Fibroblast of peridontal ligament (primary cell): ENCODE results near the gene PCK1.

Source experiments
- DNase-seq: peaks from one replicate; pipeline ENCODE4 v3.0.0-alpha.2; 2010; ENCODE audit errors: extremely low read depth

The PCK1 gene

GRCh38 chr20:57559658-57560553 lies 1.0 kb upstream of the PCK1 start:
- no peak for DNase-seq

- no peak for DNase-seq
Observed at GRCh38 chr20:57561356-57562279, 708 bp downstream of the PCK1 start.

- DNase-seq: no peak
Observed at GRCh38 chr20:57562541-57563465, 1.9 kb downstream of the PCK1 start.

- no peak for DNase-seq
Observed at GRCh38 chr20:57563522-57563921, 2.6 kb downstream of the PCK1 start.

- DNase-seq: no peak
Observed at GRCh38 chr20:57564180-57564802, 3.4 kb downstream of the PCK1 start.

- DNase-seq: no peak
Observed at GRCh38 chr20:57564951-57565642, 4.2 kb downstream of the PCK1 start.

GRCh38 chr20:57566399-57566798 lies 5.5 kb downstream of the PCK1 start:
- no peak for DNase-seq

GRCh38 chr20:57566803-57567459 lies 6.0 kb downstream of the PCK1 start:
- no peak for DNase-seq

GRCh38 chr20:57567471-57568079 lies 6.7 kb downstream of the PCK1 start:
- DNase-seq: no peak

- DNase-seq: no peak
Observed at GRCh38 chr20:57568088-57568896, 7.4 kb downstream of the PCK1 start.

- no peak for DNase-seq
Observed at GRCh38 chr20:57568960-57569359, 8.1 kb downstream of the PCK1 start.

GRCh38 chr20:57570145-57570850 lies 9.4 kb downstream of the PCK1 start:
- DNase-seq: no peak

- DNase-seq: no peak
Observed at GRCh38 chr20:57570920-57571319, 10.0 kb downstream of the PCK1 start.

GRCh38 chr20:57571782-57572416 lies 11.0 kb downstream of the PCK1 start:
- DNase-seq: no peak

GRCh38 chr20:57573242-57573641 lies 12.3 kb downstream of the PCK1 start:
- DNase-seq: no peak

- DNase-seq: no peak
Observed at GRCh38 chr20:57573894-57574293, 13.0 kb downstream of the PCK1 start.

GRCh38 chr20:57574954-57575353 lies 14.0 kb downstream of the PCK1 start:
- DNase-seq: no peak

- DNase-seq: no peak
Observed at GRCh38 chr20:57576002-57576401, 15.1 kb downstream of the PCK1 start.
